ENCODE measurements around the gene MYO1B. TPM values are rescaled to one million over a fixed set of nuclear protein-coding genes. Genes with fewer than 3 reads are reported as not detected.

The MYO1B gene
- total RNA-seq, 6 donors from 2014 or later, result 112 to 311 (median 137) TPM

- Histone ChIP-seq H3K36me3 (no peaks in the 10 kb centered on the region), H3K9me3 (no peaks in the 10 kb centered on the region), H3K4me1 (peaks cover 2 to 15% (median 7%) of the 10 kb centered on the region in 4 donors), H3K4me3 (no peak overlapping the region), H3K27ac (no peak overlapping the region), H3K27me3 (no peaks in the 10 kb centered on the region)
- no peak for TF ChIP-seq EP300 (IDR thresholded peaks at IDR 0.05)
- no peak for TF ChIP-seq POLR2AphosphoS5 (IDR thresholded peaks at IDR 0.05)
- TF ChIP-seq CTCF (IDR thresholded peaks at IDR 0.05), result no peak
- TF ChIP-seq POLR2A (IDR thresholded peaks at IDR 0.05), result no peak
- ATAC-seq (ENCODE audit: low FRiP score in 2 of 2) (no peak), DNase-seq (no peak)
- WGBS, 2 donors, result 83 to 100% methylated on average over 1 of the region's 1 CpG
Measured at GRCh38 chr2:191268596-191268995, 23.4 kb downstream of the MYO1B start.

GRCh38 chr2:191270306-191271161 lies 25.3 kb downstream of the MYO1B start:
- WGBS, 2 donors, result 68 to 69% methylated on average over 6 of the region's 6 CpGs
- ATAC-seq (ENCODE audit: low FRiP score in 2 of 2) (no peak), DNase-seq (no peak)
- Histone ChIP-seq H3K9me3 (no peaks in the 10 kb centered on the region), H3K27me3 (no peaks in the 10 kb centered on the region), H3K4me1 (peaks cover 0 to 18% (median 5%) of the 10 kb centered on the region in 4 donors), H3K4me3 (no peak overlapping the region), H3K27ac (no peak overlapping the region), H3K36me3 (no peaks in the 10 kb centered on the region)
- no peak for TF ChIP-seq CTCF (IDR thresholded peaks at IDR 0.05)
- TF ChIP-seq EP300 (IDR thresholded peaks at IDR 0.05), result no peak
- TF ChIP-seq POLR2A (IDR thresholded peaks at IDR 0.05), result no peak
- TF ChIP-seq POLR2AphosphoS5 (IDR thresholded peaks at IDR 0.05), result no peak

GRCh38 chr2:191272064-191272463 lies 26.9 kb downstream of the MYO1B start:
- Histone ChIP-seq H3K27ac (no peak overlapping the region), H3K4me1 (peaks cover 0 to 18% (median 0%) of the 10 kb centered on the region in 4 donors), H3K36me3 (peaks cover 0 to 1% (median 0%) of the 10 kb centered on the region in 4 donors), H3K9me3 (no peaks in the 10 kb centered on the region), H3K27me3 (no peaks in the 10 kb centered on the region), H3K4me3 (no peak overlapping the region)
- TF ChIP-seq POLR2A (IDR thresholded peaks at IDR 0.05), result no peak
- TF ChIP-seq CTCF (IDR thresholded peaks at IDR 0.05), result no peak
- no peak for TF ChIP-seq EP300 (IDR thresholded peaks at IDR 0.05)
- TF ChIP-seq POLR2AphosphoS5 (IDR thresholded peaks at IDR 0.05), result no peak
- DNase-seq, result no peak
- WGBS, 2 donors, result 82 to 90% methylated on average over 2 of the region's 2 CpGs
- no peak for ATAC-seq (ENCODE audit: low FRiP score in 2 of 2)

DNA sequence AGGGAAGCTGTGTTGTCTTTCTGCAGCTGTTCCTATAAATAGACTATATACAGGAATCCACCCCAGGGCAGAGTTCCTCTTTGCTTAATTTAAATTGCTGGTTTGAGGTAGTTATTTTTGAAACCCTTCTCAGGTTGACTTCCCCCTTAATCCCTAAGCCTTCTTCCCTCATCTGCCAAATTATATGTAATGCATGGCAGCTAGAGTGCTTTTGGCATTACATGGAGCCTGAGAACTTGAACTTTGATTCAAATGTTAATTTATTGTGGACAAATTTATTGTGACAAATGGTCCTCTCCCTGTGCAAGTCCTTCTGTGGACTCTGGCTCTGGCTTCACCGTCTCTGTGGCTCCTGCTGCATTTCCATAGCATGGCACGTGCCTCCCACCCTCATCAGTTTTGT lies 29.2 kb downstream of the MYO1B start:
- DNase-seq (no peak), ATAC-seq (ENCODE audit: low FRiP score in 2 of 2) (no peak)
- no peaks in the 10 kb centered on the region for H3K9me3 ChIP-seq
- H3K27ac ChIP-seq, result no peak overlapping the region
- TF ChIP-seq POLR2A (IDR thresholded peaks at IDR 0.05) (no peak), CTCF (IDR thresholded peaks at IDR 0.05) (no peak), POLR2AphosphoS5 (IDR thresholded peaks at IDR 0.05) (no peak), EP300 (IDR thresholded peaks at IDR 0.05) (no peak)
- no peak overlapping the region for H3K4me3 ChIP-seq
- H3K36me3 ChIP-seq, result peaks cover 0 to 7% (median 5%) of the 10 kb centered on the region in 4 donors
- no peaks in the 10 kb centered on the region for H3K27me3 ChIP-seq
- H3K4me1 ChIP-seq, result peaks cover 0 to 18% (median 0%) of the 10 kb centered on the region in 4 donors
- 60 to 84% methylated on average over 2 of the region's 2 CpGs for WGBS, 2 donors

All from upper lobe of left lung (tissue), 6 donors.